NT2/D1 (cell line): ENCODE data around the gene PLS3.

Experiments used
- SUZ12 ChIP-seq: IDR thresholded peaks from 2 replicates; pipeline ENCODE4 v1.6.1; 2011; ENCODE audit not compliant: insufficient read length, insufficient read depth; ENCODE audit errors: extremely low read depth
- YY1 ChIP-seq: IDR thresholded peaks from 2 replicates; pipeline ENCODE4 v1.6.1; 2011; ENCODE audit not compliant: insufficient read length, insufficient read depth
- ZNF274 ChIP-seq: IDR thresholded peaks from 2 replicates; pipeline ENCODE4 v1.6.1; 2011; ENCODE audit warnings: mild to moderate bottlenecking, low read depth, low read length

DNA sequence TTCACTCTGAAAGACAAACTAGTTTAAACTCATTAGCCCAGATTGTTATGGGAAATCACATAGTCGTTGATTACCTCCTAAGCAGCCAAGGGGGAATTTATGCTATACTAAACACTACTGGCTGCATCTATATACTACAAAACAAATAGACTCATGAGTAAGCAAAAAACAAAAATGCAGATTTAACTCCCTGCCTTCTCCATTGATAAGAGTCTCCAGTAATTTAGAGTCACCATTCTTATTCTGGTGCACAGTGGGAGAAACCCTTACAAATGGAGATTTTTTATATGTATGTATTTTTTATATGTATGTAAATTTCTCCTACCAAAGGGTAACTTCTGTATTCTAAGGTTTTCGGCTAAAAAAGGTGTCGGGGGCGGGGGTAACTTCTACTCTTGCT lies 126.6 kb downstream of the PLS3 start:
- TF ChIP-seq ZNF274 (no peak), SUZ12 (no peak), YY1 (no peak)
